Cardiac muscle cell (in vitro differentiated cells and primary cell): Measurements from ENCODE around the gene CENPN. TPM values are rescaled to one million over a fixed set of nuclear protein-coding genes. Genes with fewer than 3 reads are reported as not detected.
A peak's percentile ranks its signal among the peaks of the same experiment; 100 is the strongest.

ENCODE experiments used
- DNase-seq, 2 donors: peaks; one replicate each; pipeline versions ENCODE4 v3.0.0 to v3.0.0-alpha.2; 2010 to 2017; ENCODE audit warnings: low read depth in 1 of 2, low spot score in 1 of 2
- H3K27ac ChIP-seq: fragments of 200-600 bp; sonication (generic); 2 replicates; pipeline ENCODE4 v1.5.1; 2016
- H3K27me3 ChIP-seq: fragments of 200-600 bp; sonication (generic); 2 replicates; pipeline ENCODE4 v1.6.0; 2016; ENCODE audit warnings: control low read depth
- H3K36me3 ChIP-seq: fragments of 200-600 bp; sonication (generic); 2 replicates; pipeline ENCODE4 v1.5.1; 2016; ENCODE audit warnings: control low read depth
- H3K4me1 ChIP-seq: fragments of 200-600 bp; sonication (generic); 2 replicates; pipeline ENCODE4 v1.8.1; 2017; ENCODE audit warnings: low read depth, mild to moderate bottlenecking, mixed run types
- H3K4me3 ChIP-seq: fragments of 200-600 bp; sonication (generic); 2 replicates; pipeline ENCODE4 v1.5.1; 2016; ENCODE audit warnings: mild to moderate bottlenecking
- H3K9me3 ChIP-seq: fragments of 200-600 bp; sonication (generic); 2 replicates; pipeline ENCODE4 v1.5.1; 2017; ENCODE audit warnings: low read depth, mild to moderate bottlenecking, control low read depth
- polyA plus RNA-seq: library from polyadenylated mRNA; unstranded; fragments of >200 nt; fragmentation: Nextera tagmentation; extraction: Ambion mirVana; gene quantifications from 2 replicates; pipeline ENCODE4 v1.2.1, GENCODE V29; 2016
- total RNA-seq: library from RNA; depleted of rRNA; stranded (reverse); fragments of >200 nt; gene quantifications from 2 replicates; pipeline ENCODE4 v1.2.3, GENCODE V29; 2016
- TF ChIP-seq, protein P1 (sequence below): IDR thresholded peaks from 2 replicates; pipeline ENCODE4 v1.5.1; 2012; ENCODE audit warnings: low read depth, mild to moderate bottlenecking, low read length

Gene CENPN
- total and polyA plus RNA-seq, 2 experiments from 2014 or later = 16.3 to 22.1 TPM

DNA sequence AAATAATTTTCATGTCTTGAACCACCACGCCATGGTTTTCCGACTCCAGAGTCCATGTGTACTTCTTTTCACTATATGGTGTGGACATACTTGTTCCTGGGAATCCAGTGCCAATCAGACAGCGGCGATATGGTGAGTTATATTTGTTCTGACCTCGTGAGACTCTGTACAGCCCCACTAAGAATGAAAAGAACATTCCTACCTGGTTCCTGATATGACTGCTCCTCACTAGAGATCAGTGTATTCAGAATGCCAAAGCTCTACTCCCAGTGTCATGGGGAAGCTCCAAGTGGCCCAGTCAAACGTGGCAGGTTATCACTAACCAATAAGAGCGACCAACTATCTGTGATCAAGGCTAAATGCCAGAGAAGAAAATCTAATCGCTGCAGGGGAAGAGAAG lies 64.0 kb downstream of the CENPN start:
- no peaks in the 10 kb centered on the region for H3K27me3 ChIP-seq
- no peak overlapping the region for H3K4me3 ChIP-seq
- no peaks in the 10 kb centered on the region for H3K9me3 ChIP-seq
- no peaks in the 10 kb centered on the region for H3K36me3 ChIP-seq
- TF ChIP-seq, protein P1, sequence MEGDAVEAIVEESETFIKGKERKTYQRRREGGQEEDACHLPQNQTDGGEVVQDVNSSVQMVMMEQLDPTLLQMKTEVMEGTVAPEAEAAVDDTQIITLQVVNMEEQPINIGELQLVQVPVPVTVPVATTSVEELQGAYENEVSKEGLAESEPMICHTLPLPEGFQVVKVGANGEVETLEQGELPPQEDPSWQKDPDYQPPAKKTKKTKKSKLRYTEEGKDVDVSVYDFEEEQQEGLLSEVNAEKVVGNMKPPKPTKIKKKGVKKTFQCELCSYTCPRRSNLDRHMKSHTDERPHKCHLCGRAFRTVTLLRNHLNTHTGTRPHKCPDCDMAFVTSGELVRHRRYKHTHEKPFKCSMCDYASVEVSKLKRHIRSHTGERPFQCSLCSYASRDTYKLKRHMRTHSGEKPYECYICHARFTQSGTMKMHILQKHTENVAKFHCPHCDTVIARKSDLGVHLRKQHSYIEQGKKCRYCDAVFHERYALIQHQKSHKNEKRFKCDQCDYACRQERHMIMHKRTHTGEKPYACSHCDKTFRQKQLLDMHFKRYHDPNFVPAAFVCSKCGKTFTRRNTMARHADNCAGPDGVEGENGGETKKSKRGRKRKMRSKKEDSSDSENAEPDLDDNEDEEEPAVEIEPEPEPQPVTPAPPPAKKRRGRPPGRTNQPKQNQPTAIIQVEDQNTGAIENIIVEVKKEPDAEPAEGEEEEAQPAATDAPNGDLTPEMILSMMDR = no peak
- H3K27ac ChIP-seq = no peak overlapping the region
- H3K4me1 ChIP-seq = no peaks in the 10 kb centered on the region
- DNase-seq = no peak

DNA sequence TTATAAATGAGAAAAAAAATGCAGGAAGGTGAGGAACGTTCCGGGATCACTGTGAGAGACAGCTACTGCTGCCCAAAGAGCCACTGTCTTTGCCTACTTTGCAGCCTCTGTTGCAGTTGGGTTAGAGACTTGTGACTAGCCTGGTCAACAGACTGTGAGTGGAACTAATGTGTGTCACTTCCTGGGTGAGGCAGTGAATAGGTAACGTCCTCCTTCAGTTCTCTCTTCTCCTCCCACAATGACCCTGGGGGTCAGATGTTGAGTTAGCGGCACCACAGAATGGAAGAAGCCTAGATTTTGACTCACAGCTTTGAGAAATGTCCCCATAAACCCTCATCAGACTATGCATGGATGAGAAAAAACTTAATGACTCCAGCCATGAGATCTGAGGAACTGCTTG lies 64.8 kb downstream of the CENPN start:
- H3K27ac ChIP-seq = no peak overlapping the region
- TF ChIP-seq, protein P1 = no peak

DNA sequence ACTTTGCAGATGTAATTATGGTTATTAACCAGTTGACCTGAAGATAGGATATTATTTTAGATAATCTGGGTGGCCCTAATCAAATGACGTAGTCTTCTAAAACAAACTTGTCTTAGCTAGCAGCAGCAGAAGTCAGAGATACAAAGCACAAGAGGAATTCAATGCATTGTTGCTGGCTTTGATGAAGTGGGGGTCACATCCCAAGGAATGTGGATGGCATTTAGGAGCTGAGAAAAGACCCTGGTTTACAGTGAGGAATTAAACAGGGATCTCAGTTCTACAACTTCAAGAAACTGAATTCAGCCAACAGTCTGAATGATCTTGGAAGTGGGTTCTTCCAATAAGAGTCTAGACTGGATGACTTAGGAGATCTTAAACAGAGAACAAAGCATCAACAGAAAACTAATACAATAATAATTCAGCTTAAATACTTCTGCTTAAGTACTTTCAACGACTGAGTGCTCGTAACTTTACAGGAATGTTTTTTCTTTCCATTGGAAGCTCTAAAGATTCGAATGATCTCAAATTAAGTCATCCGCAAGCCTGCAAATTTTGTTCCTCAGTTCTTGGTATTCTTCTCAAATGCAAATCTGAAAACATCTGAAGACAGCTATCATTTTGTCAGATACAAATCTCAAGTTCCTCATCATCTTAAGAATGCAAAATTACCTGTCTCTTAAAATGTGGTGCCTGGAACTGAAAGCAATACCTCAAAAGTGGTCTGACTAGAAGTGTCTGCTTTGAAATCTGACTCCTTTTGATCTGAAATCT lies 66.7 kb downstream of the CENPN start:
- no peak for DNase-seq
- H3K4me3 ChIP-seq = no peak overlapping the region
- no peaks in the 10 kb centered on the region for H3K36me3 ChIP-seq
- no peaks in the 10 kb centered on the region for H3K27me3 ChIP-seq
- H3K9me3 ChIP-seq = no peaks in the 10 kb centered on the region
- no peaks in the 10 kb centered on the region for H3K4me1 ChIP-seq
- TF ChIP-seq, protein P1 = no peak
- H3K27ac ChIP-seq = no peak overlapping the region

More for the DNA sequence above, 64.8 kb downstream of the CENPN start:
- Histone ChIP-seq H3K27me3 (no peaks in the 10 kb centered on the region), H3K4me3 (no peak overlapping the region), H3K9me3 (no peaks in the 10 kb centered on the region), H3K36me3 (no peaks in the 10 kb centered on the region), H3K4me1 (no peaks in the 10 kb centered on the region)
- DNase-seq = no peak

DNA sequence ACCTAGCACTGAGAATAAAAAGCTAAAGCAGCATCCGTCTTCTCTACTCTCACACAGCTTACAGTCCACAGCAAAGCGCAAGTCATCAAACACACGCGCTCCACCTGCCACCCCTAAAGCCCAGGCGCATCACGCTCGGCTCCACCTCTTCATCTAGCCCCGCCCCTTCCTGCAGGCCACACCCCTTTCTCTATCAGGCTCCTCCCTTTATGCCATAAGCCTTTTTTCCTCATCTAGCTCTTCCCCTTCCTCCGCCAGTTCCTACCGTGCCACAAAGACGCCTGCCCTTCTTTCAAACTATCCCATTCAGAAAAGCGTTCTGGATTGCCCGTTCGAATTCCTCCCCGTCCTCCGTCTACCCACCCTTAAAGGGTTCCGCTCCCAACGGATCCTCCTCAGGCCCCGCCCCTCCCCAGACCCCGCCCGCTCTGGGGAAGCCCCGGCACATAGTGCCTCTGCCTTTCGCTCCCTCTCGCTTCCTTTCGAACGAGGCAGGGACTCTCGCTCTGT lies 69.6 kb downstream of the CENPN start:
- Histone ChIP-seq H3K9me3 (no peaks in the 10 kb centered on the region), H3K36me3 (no peaks in the 10 kb centered on the region), H3K27me3 (no peaks in the 10 kb centered on the region), H3K27ac (peak overlapping the region; percentile 96), H3K4me3 (peak overlapping the region; percentile 88), H3K4me1 (no peaks in the 10 kb centered on the region)
- DNase-seq = peak; percentile 85 to 86
- TF ChIP-seq, protein P1 = no peak

DNA sequence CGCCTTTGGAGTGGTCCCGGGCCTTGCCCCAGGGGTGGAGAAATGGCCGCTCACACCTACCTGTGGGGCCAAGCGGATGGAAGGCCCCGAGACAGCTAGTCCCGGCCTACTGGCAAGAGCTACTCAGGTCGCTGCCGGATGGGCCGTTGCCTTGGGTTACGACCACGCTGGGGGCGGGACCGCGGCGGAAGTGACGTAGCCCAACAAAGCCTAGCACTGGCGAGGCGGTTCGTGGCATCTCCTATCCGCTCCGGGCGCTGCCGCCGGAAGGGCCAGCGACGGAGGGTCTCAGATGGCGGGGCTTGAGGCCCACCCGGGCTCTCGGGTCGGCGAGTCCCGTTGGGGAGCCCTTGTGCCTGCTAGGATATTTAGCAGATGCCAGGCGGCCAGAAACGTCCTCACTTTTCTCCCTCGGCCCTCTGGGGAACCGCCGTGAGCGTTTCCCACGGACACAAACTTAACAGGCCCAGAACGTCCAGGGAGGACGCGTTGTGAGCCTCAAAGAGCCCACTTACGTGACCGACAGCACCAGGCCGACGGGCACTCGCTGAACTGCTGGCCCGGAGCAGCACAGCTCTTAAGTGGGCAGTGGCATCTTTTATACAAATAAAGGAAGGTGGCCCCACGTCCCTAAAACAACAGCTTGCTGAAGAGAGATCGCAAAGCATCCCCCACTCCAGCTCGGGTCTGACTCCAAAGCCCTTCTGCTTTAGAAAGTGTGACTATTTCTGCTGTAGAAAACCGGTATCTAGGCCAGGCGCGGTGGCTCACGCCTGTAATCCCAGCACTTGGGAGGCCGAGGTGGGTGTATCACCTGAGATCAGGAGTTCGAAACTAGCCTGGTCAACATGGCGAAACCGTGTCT lies 70.3 kb downstream of the CENPN start, which contains the start of gene C16orf46:
Gene C16orf46 (minus strand): TSS at position 163 of the 865 bp plus-strand sequence. CDS start 13,283 bp downstream, outside the sequence.
- peak; percentile 97 to 98 for DNase-seq
- Histone ChIP-seq H3K27me3 (no peaks in the 10 kb centered on the region), H3K27ac (peak within 1 kb of the TSS; percentile 96), H3K9me3 (no peaks in the 10 kb centered on the region), H3K36me3 (no peaks in the 10 kb centered on the region), H3K4me1 (no peaks in the 10 kb centered on the region), H3K4me3 (peak within 1 kb of the TSS; percentile 88)
- TF ChIP-seq, protein P1 = no peak
